WTC11 (cell line): ENCODE measurements around the gene SLC40A1. TPM values are rescaled to one million over a fixed set of nuclear protein-coding genes. Genes with fewer than 3 reads are reported as not detected.

ENCODE experiments used
- ATAC-seq: fragments of 200-7000 bp; cut with Tn5 transposase; 2 replicates; pipeline ENCODE4 v1.10.0; 2021; ENCODE audit warnings: mild to moderate bottlenecking, moderate library complexity
- CTCF ChIA-PET: fragments of 300-600 bp; sonication (Branson Sonifier 250); formaldehyde crosslinking; loops from one replicate; lab custom pipeline; 2021; ENCODE audit warnings: antibody characterized with exemption; lab: Charles Lee
- POLR2A ChIA-PET: fragments of 350-600 bp; sonication (Branson Sonifier 250); formaldehyde crosslinking; loops from one replicate; lab custom pipeline; 2021; ENCODE audit warnings: antibody characterized with exemption; lab: Charles Lee
- DNase-seq: peaks from one replicate; pipeline ENCODE4 v3.0.0; 2021; ENCODE audit warnings: low spot score
- H3K27ac Mint-ChIP-seq: 2 replicates; pipeline ENCODE4 v1.8.0; 2021; ENCODE audit warnings: mixed read lengths
- H3K27me3 Mint-ChIP-seq: 2 replicates; pipeline ENCODE4 v1.8.0; 2021; ENCODE audit warnings: low read depth, mild to moderate bottlenecking, moderate library complexity, mixed read lengths
- H3K36me3 Mint-ChIP-seq: 2 replicates; pipeline ENCODE4 v1.8.0; 2021; ENCODE audit warnings: mixed read lengths
- H3K4me1 Mint-ChIP-seq: 2 replicates; pipeline ENCODE4 v1.8.0; 2022; ENCODE audit warnings: mixed read lengths
- H3K4me3 Mint-ChIP-seq: 2 replicates; pipeline ENCODE4 v1.8.0; 2021; ENCODE audit warnings: mild to moderate bottlenecking, moderate library complexity, mixed read lengths
- H3K9me3 Mint-ChIP-seq: 2 replicates; pipeline ENCODE4 v1.8.0; 2021; ENCODE audit warnings: mixed read lengths
- EMX1 ChIP-seq: fragments of 250-450 bp; sonication (Bioruptor Pico); IDR thresholded peaks from 2 replicates; pipeline ENCODE4 v1.8.0; 2021; ENCODE audit warnings: mild to moderate bottlenecking
- ETV6 ChIP-seq: sonication (generic); formaldehyde crosslinking; IDR thresholded peaks from 2 replicates; pipeline ENCODE4 v1.8.1; 2022; ENCODE audit warnings: mild to moderate bottlenecking, missing genetic modification reagents
- GABPB1 ChIP-seq: sonication (generic); formaldehyde crosslinking; IDR thresholded peaks from 2 replicates; pipeline ENCODE4 v1.8.1; 2023; ENCODE audit warnings: mild to moderate bottlenecking, missing genetic modification reagents
- GRHL2 ChIP-seq: fragments of 250-450 bp; sonication (Bioruptor Pico); IDR thresholded peaks from 2 replicates; pipeline ENCODE4 v1.8.0; 2022; ENCODE audit warnings: mild to moderate bottlenecking, moderate library complexity; ENCODE audit not compliant: insufficient replicate concordance, severe bottlenecking
- JAZF1 ChIP-seq: fragments of 250-450 bp; sonication (Bioruptor Pico); IDR thresholded peaks from 2 replicates; pipeline ENCODE4 v1.9.0; 2021; ENCODE audit warnings: moderate library complexity, mild to moderate bottlenecking, inconsistent platforms
- JUN ChIP-seq: sonication (generic); formaldehyde crosslinking; IDR thresholded peaks from 2 replicates; pipeline ENCODE4 v1.8.0; 2023; ENCODE audit warnings: mild to moderate bottlenecking, missing genetic modification reagents
- MLX ChIP-seq: sonication (generic); formaldehyde crosslinking; IDR thresholded peaks from 2 replicates; pipeline ENCODE4 v1.8.1; 2023; ENCODE audit warnings: mild to moderate bottlenecking, missing genetic modification reagents, moderate library complexity
- NR2C2 ChIP-seq: sonication (generic); formaldehyde crosslinking; IDR thresholded peaks from 2 replicates; pipeline ENCODE4 v1.8.0; 2022; ENCODE audit warnings: mild to moderate bottlenecking, missing genetic modification reagents
- NR3C1 ChIP-seq: sonication (generic); formaldehyde crosslinking; conservative IDR thresholded peaks from 2 replicates; pipeline ENCODE4 v1.8.1; 2023; ENCODE audit warnings: low read depth, mild to moderate bottlenecking, missing genetic modification reagents
- PREB ChIP-seq: sonication (generic); formaldehyde crosslinking; IDR thresholded peaks from 2 replicates; pipeline ENCODE4 v1.8.1; 2022; ENCODE audit warnings: mild to moderate bottlenecking, missing genetic modification reagents, moderate library complexity, borderline replicate concordance
- RELA ChIP-seq: sonication (generic); formaldehyde crosslinking; IDR thresholded peaks from 2 replicates; pipeline ENCODE4 v1.8.1; 2022; ENCODE audit warnings: missing genetic modification reagents, mild to moderate bottlenecking, borderline replicate concordance
- RORB ChIP-seq: fragments of 250-450 bp; sonication (Bioruptor Pico); IDR thresholded peaks from 2 replicates; pipeline ENCODE4 v1.9.0; 2021; ENCODE audit warnings: mild to moderate bottlenecking
- TCF7 ChIP-seq: sonication (generic); formaldehyde crosslinking; IDR thresholded peaks from 2 replicates; pipeline ENCODE4 v1.8.0; 2022; ENCODE audit warnings: mild to moderate bottlenecking, low read depth, missing genetic modification reagents, moderate library complexity
- ZBTB21 ChIP-seq: sonication (generic); formaldehyde crosslinking; IDR thresholded peaks from 2 replicates; pipeline ENCODE4 v1.8.1; 2023; ENCODE audit warnings: mild to moderate bottlenecking, missing genetic modification reagents, borderline replicate concordance
- ZNF416 ChIP-seq: fragments of 250-450 bp; sonication (Bioruptor Pico); IDR thresholded peaks from 2 replicates; pipeline ENCODE4 v1.9.0; 2021; ENCODE audit warnings: mild to moderate bottlenecking, inconsistent platforms
- total RNA-seq: library from RNA; stranded (reverse); gene quantifications from 3 replicates; pipeline ENCODE4 v1.2.3, GENCODE V29; 2021
- TF ChIP-seq, protein P1 (sequence below): sonication (generic); formaldehyde crosslinking; IDR thresholded peaks from 2 replicates; pipeline ENCODE4 v1.8.1; 2022; ENCODE audit warnings: low read depth, missing genetic modification reagents, borderline replicate concordance
- TF ChIP-seq, protein P2 (sequence below): fragments of 250-450 bp; sonication (Bioruptor Pico); IDR thresholded peaks from 2 replicates; pipeline ENCODE4 v1.9.0; 2021; ENCODE audit warnings: mild to moderate bottlenecking
- TF ChIP-seq, protein P3 (sequence below): sonication (generic); formaldehyde crosslinking; IDR thresholded peaks from 2 replicates; pipeline ENCODE4 v1.8.0; 2022; ENCODE audit warnings: mild to moderate bottlenecking, missing genetic modification reagents
- TF ChIP-seq, protein P4 (sequence below): sonication (generic); formaldehyde crosslinking; IDR thresholded peaks from 2 replicates; pipeline ENCODE4 v1.8.1; 2022; ENCODE audit warnings: mild to moderate bottlenecking, moderate library complexity, missing genetic modification reagents
- TF ChIP-seq, protein P5 (sequence below): fragments of 250-450 bp; sonication (Bioruptor Pico); IDR thresholded peaks from 2 replicates; pipeline ENCODE4 v1.9.0; 2021; ENCODE audit warnings: mild to moderate bottlenecking

The SLC40A1 gene
- total RNA-seq, 1 experiment from 2014 or later, result 0.57 TPM

- no peaks in the 10 kb centered on the region for H3K27me3 Mint-ChIP-seq
- TF ChIP-seq, protein P1, sequence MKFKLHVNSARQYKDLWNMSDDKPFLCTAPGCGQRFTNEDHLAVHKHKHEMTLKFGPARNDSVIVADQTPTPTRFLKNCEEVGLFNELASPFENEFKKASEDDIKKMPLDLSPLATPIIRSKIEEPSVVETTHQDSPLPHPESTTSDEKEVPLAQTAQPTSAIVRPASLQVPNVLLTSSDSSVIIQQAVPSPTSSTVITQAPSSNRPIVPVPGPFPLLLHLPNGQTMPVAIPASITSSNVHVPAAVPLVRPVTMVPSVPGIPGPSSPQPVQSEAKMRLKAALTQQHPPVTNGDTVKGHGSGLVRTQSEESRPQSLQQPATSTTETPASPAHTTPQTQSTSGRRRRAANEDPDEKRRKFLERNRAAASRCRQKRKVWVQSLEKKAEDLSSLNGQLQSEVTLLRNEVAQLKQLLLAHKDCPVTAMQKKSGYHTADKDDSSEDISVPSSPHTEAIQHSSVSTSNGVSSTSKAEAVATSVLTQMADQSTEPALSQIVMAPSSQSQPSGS, result no peak
- TF ChIP-seq RORB (CRISPR knock-in tag), result no peak
- no peak for TF ChIP-seq NR3C1 (CRISPR knock-in tag)
- TF ChIP-seq, protein P2, sequence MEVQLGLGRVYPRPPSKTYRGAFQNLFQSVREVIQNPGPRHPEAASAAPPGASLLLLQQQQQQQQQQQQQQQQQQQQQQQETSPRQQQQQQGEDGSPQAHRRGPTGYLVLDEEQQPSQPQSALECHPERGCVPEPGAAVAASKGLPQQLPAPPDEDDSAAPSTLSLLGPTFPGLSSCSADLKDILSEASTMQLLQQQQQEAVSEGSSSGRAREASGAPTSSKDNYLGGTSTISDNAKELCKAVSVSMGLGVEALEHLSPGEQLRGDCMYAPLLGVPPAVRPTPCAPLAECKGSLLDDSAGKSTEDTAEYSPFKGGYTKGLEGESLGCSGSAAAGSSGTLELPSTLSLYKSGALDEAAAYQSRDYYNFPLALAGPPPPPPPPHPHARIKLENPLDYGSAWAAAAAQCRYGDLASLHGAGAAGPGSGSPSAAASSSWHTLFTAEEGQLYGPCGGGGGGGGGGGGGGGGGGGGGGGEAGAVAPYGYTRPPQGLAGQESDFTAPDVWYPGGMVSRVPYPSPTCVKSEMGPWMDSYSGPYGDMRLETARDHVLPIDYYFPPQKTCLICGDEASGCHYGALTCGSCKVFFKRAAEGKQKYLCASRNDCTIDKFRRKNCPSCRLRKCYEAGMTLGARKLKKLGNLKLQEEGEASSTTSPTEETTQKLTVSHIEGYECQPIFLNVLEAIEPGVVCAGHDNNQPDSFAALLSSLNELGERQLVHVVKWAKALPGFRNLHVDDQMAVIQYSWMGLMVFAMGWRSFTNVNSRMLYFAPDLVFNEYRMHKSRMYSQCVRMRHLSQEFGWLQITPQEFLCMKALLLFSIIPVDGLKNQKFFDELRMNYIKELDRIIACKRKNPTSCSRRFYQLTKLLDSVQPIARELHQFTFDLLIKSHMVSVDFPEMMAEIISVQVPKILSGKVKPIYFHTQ (CRISPR knock-in tag), result no peak
- TF ChIP-seq GABPB1 (CRISPR knock-in tag), result no peak
- no peak for TF ChIP-seq GRHL2 (CRISPR knock-in tag)
- TF ChIP-seq JUN, result no peak
- H3K9me3 Mint-ChIP-seq, result no peaks in the 10 kb centered on the region
- H3K4me1 Mint-ChIP-seq, result peaks cover 11% of the 10 kb centered on the region
- ChIA-PET POLR2A (no interaction called here), CTCF (no interaction called here)
- no peaks in the 10 kb centered on the region for H3K36me3 Mint-ChIP-seq
- H3K27ac Mint-ChIP-seq, result no peak overlapping the region
- DNase-seq (no peak), ATAC-seq (no peak)
- H3K4me3 Mint-ChIP-seq, result no peak overlapping the region
These were observed 42.5 kb upstream of the SLC40A1 start for GRCh38 chr2:189623049-189623448.

DNA sequence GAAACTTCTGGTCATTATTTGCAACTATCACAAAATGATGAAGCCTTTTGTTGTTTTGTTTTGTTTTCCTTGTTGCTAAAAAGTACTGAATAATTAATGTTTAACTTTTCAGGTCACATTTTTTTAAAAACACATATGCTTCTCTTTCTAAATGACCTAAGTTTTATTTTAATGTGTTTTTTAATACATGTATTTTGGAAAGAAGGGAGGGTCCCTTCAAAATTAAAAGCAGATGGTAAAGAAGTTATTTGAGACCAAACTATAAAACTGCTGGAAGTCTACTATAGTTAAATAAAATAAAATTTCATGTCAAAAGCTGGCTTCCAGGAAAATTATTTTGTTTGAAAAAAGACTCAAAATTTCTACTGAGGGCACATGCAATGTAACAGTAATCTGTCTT, 41.2 kb upstream of the SLC40A1 start:
- H3K4me3 Mint-ChIP-seq, result no peak overlapping the region
- H3K36me3 Mint-ChIP-seq, result no peaks in the 10 kb centered on the region
- ChIA-PET POLR2A (no interaction called here), CTCF (no interaction called here)
- no peaks in the 10 kb centered on the region for H3K27me3 Mint-ChIP-seq
- no peak for ATAC-seq
- TF ChIP-seq EMX1 (no peak), NR2C2 (CRISPR knock-in tag) (no peak), JAZF1 (CRISPR knock-in tag) (no peak), TCF7 (CRISPR knock-in tag) (no peak), ZNF416 (CRISPR knock-in tag) (no peak), MLX (no peak), ETV6 (no peak), RELA (CRISPR knock-in tag) (no peak), PREB (no peak), ZBTB21 (CRISPR knock-in tag) (no peak)
- TF ChIP-seq, protein P3, sequence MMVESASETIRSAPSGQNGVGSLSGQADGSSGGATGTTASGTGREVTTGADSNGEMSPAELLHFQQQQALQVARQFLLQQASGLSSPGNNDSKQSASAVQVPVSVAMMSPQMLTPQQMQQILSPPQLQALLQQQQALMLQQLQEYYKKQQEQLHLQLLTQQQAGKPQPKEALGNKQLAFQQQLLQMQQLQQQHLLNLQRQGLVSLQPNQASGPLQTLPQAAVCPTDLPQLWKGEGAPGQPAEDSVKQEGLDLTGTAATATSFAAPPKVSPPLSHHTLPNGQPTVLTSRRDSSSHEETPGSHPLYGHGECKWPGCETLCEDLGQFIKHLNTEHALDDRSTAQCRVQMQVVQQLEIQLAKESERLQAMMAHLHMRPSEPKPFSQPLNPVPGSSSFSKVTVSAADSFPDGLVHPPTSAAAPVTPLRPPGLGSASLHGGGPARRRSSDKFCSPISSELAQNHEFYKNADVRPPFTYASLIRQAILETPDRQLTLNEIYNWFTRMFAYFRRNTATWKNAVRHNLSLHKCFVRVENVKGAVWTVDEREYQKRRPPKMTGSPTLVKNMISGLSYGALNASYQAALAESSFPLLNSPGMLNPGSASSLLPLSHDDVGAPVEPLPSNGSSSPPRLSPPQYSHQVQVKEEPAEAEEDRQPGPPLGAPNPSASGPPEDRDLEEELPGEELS (CRISPR knock-in tag), result no peak
- TF ChIP-seq, protein P2 (CRISPR knock-in tag), result no peak
- TF ChIP-seq, protein P4, sequence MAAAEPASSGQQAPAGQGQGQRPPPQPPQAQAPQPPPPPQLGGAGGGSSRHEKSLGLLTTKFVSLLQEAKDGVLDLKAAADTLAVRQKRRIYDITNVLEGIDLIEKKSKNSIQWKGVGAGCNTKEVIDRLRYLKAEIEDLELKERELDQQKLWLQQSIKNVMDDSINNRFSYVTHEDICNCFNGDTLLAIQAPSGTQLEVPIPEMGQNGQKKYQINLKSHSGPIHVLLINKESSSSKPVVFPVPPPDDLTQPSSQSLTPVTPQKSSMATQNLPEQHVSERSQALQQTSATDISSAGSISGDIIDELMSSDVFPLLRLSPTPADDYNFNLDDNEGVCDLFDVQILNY (CRISPR knock-in tag), result no peak
- TF ChIP-seq, protein P5, sequence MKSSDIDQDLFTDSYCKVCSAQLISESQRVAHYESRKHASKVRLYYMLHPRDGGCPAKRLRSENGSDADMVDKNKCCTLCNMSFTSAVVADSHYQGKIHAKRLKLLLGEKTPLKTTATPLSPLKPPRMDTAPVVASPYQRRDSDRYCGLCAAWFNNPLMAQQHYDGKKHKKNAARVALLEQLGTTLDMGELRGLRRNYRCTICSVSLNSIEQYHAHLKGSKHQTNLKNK, result no peak
- H3K9me3 Mint-ChIP-seq, result no peaks in the 10 kb centered on the region
- no peak for DNase-seq
- peaks cover 11% of the 10 kb centered on the region for H3K4me1 Mint-ChIP-seq
- no peak overlapping the region for H3K27ac Mint-ChIP-seq
